Brain microvascular endothelial cell (primary cell): ENCODE measurements around the gene LRP8.

Source experiments
- DNase-seq: peaks from one replicate; pipeline ENCODE4 v3.0.0-alpha.2; 2020
- H3K27ac ChIP-seq: fragments of 250-450 bp; sonication (Bioruptor Pico); 2 replicates; pipeline ENCODE4 v1.5.1; 2020; ENCODE audit warnings: mild to moderate bottlenecking, moderate library complexity
- H3K27me3 ChIP-seq: fragments of 250-450 bp; sonication (Bioruptor Pico); replicated peaks from 2 replicates; pipeline ENCODE4 v1.5.1; 2020; ENCODE audit warnings: mild to moderate bottlenecking
- H3K36me3 ChIP-seq: fragments of 250-450 bp; sonication (Bioruptor Pico); replicated peaks from 2 replicates; pipeline ENCODE4 v1.5.1; 2020; ENCODE audit warnings: mild to moderate bottlenecking
- H3K4me3 ChIP-seq: 2 replicates; pipeline ENCODE4 v1.5.1; 2011; ENCODE audit warnings: low read depth, mild to moderate bottlenecking, control low read depth, low read length, moderate library complexity
- CTCF ChIP-seq: IDR thresholded peaks from 2 replicates; pipeline ENCODE4 v1.5.1; 2011; ENCODE audit warnings: low read depth, mild to moderate bottlenecking, moderate library complexity, low read length, control low read depth, inconsistent platforms; ENCODE audit errors: missing control alignments
- in situ Hi-C: cut with HindIII; loops from 2 replicates; pipeline ENCODE4 v1.10.0; 2017; ENCODE audit warnings: low sequenced_read_pairs, low pct_ligation_motif_present

The LRP8 gene

DNA sequence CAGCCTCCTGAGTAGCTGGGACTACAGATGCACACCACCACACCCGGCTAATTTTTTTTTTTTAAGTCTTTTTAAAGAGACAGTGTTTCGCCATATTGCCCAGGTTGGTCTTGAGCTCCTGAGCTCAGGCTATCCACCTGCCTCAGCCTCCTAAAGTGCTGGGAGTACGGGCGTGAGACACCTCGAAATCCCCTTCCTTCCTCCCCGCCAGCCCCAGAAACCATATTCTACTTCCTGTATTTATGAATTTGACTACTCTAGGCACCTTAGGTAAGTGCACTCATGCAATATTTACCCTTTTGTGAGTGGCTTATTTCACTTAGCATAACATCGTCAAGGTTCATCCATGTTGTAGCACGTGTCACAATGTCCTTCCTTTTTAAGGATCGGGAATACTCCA is 6.9 kb upstream of the LRP8 start:
- peaks cover 4% of the 10 kb centered on the region for H3K27me3 ChIP-seq
- no peak for TF ChIP-seq CTCF
- DNase-seq: no peak
- no peak overlapping the region for H3K4me3 ChIP-seq
- H3K36me3 ChIP-seq: no peaks in the 10 kb centered on the region
- in situ Hi-C loops: no loop called here
- H3K27ac ChIP-seq: no peak overlapping the region

GRCh38 chr1:53334312-53334711 is 6.4 kb upstream of the LRP8 start:
- H3K4me3 ChIP-seq: no peak overlapping the region
- H3K36me3 ChIP-seq: no peaks in the 10 kb centered on the region
- peaks cover 4% of the 10 kb centered on the region for H3K27me3 ChIP-seq
- H3K27ac ChIP-seq: no peak overlapping the region
- no peak for DNase-seq
- no peak for TF ChIP-seq CTCF
- in situ Hi-C loops: no loop called here

DNA sequence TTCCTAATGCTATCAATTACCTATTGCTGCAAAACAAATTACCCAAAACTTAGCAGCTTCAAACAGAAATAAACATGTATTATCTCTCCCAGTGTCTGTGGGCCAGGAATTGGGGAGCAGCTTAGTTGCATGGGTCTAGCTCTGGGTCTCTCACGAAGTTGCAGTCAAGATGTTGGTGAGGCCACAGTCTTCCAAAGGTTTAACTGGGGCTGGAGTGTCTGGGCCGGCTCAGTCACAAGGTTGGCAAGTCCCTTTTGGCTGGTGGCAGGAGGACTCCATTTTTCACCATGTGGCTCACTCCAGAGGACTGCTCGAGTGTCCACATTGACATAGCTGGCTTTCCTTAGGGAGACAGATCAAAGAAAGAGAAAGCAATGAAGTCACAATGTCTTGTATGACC is 5.0 kb upstream of the LRP8 start:
- Histone ChIP-seq H3K4me3 (no peak overlapping the region), H3K27ac (no peak overlapping the region), H3K27me3 (no peaks in the 10 kb centered on the region), H3K36me3 (no peaks in the 10 kb centered on the region)
- in situ Hi-C loops: no loop called here
- no peak for TF ChIP-seq CTCF
- no peak for DNase-seq

DNA sequence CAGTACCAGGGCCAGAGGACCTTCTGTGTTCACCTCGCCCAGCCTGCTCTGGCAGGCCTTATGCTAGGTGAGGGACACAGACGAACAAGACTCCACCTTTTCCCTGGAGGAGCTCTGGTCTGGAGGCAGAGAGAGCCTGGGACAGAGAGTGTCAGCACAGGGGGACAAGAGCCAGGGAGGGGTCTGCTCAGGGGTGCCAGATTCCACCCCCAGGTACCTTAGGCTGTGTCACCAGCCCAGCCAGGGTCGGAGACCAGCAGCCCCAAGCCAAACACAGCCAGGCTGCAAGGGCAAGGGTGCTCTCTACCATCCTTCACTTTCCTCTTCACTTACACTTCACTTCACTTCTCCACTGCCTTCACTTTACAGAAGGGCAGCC is 4.3 kb upstream of the LRP8 start:
- H3K27me3 ChIP-seq: no peaks in the 10 kb centered on the region
- in situ Hi-C loops: no loop called here
- no peak for DNase-seq
- TF ChIP-seq CTCF: no peak
- H3K4me3 ChIP-seq: no peak overlapping the region
- H3K36me3 ChIP-seq: no peaks in the 10 kb centered on the region
- H3K27ac ChIP-seq: no peak overlapping the region

DNA sequence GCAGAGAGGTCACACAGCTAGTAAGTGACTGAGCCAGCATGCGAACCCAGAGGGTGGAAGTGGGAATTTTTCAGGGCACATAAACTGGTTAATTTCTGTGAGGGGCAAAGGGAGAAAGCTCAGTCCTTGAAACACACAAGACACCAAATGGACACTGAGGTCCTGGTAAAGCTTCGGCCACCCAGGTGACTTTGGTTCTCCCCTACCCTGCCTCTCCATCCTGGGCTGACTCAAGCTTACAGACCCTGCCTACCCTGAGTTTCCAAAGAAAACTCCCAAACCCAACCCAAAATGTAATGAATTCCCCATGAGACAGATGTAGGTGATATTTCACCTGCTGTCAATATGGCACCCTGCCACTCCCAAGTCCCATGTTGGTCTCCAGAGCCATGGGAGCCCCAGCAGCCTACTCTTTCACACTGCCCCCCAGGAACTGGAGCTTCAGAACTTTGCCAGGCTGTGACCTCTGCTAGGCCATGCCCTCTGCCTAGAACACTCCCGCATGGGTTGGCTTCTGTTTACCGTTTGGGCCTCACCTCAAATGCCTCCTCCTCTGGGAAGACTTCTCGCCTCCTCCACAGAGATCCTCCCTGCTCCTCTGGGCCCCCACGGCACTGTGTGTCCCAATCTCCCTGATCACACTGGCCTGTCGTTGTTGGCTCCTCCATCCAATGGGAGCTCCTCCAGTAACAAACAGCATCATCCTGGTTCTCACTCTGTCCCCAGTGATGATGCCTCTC is 3.7 kb upstream of the LRP8 start:
- Histone ChIP-seq H3K4me3 (no peak overlapping the region), H3K36me3 (no peaks in the 10 kb centered on the region), H3K27ac (no peak overlapping the region), H3K27me3 (no peaks in the 10 kb centered on the region)
- no peak for DNase-seq
- TF ChIP-seq CTCF: no peak
- in situ Hi-C loops: no loop called here

DNA sequence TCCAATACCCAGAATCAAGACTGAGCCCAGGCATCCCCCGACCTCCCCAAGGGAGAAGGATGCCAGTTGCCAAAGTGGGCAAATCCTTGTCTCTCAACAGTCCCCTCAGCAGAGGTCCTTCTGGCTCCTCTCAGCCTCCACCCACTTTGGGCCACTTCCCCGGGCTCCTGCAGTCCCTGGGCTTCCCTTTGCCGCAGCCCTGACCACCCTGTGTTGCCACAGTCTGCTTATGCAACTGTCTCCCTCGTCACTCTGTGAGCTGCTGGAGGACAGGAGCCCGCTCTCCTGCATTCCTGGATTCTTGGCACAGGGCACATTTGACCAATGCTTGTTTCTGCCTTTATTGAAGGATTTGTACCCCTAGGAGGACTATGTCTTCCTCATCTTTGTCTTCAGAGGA is 2.9 kb upstream of the LRP8 start:
- no peaks in the 10 kb centered on the region for H3K27me3 ChIP-seq

More for the DNA sequence above, 2.9 kb upstream of the LRP8 start:
- Histone ChIP-seq H3K4me3 (no peak overlapping the region), H3K27ac (no peak overlapping the region), H3K36me3 (no peaks in the 10 kb centered on the region)
- DNase-seq: no peak
- in situ Hi-C loops: no loop called here
- no peak for TF ChIP-seq CTCF
